ENCODE data around the gene EXD3. TPM values are rescaled to one million over a fixed set of nuclear protein-coding genes. Genes with fewer than 3 reads are reported as not detected.
"Not testable (repeated sequence)": the region's sequence is repeated elsewhere in the genome, so short reads cannot be mapped to it uniquely, and the experiment has no call there.

EXD3 gene
- total and polyA plus RNA-seq, 4 donors = 8.6 to 30.5 (median 19.5) TPM

DNA sequence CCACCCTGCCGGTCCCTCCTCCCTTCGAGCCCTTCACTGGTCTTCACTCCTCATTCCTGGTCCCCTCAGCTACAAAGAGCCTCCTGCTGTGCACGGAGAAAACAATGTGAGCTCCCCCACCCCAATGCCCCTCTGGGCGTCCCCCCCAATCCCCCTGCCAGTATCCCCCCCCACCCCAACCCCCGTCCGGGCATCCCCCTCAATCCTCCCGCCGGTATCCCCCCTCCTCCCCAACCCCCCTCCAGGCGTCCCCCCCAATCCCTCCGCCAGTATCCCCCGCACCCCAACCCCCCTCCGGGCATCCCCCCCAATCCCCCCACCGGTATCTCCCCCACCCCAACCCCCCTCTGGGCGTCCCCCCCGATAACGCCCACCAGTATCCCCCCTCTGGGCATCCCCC is 42.8 kb downstream of the EXD3 start:
- no peak overlapping the region for H3K9ac ChIP-seq (ENCODE audit: insufficient read depth in 1 of 2, low read length in 2 of 2)
- WGBS, 2 donors = 89 to 93% methylated on average over 11 to 13 of the region's 16 CpGs
- peaks cover 0 to 11% (median 0%) of the 10 kb centered on the region in 4 donors for H3K36me3 ChIP-seq (ENCODE audit: control insufficient read depth in 4 of 4, insufficient read depth in 4 of 4, low read length in 4 of 4)
- ATAC-seq (ENCODE audit: insufficient read depth, low FRiP score) (no peak), DNase-seq (no peak)
- H3K4me3 ChIP-seq = no peak overlapping the region
- no peaks in the 10 kb centered on the region for H3K27me3 ChIP-seq (ENCODE audit: control insufficient read depth in 3 of 3, insufficient read depth in 3 of 3, low read length in 2 of 3)
- peaks cover 0 to 6% (median 0%) of the 10 kb centered on the region in 5 donors for H3K4me1 ChIP-seq (ENCODE audit: control insufficient read depth in 5 of 5, insufficient read depth in 5 of 5, low read length in 5 of 5)
- no peak overlapping the region for H3K27ac ChIP-seq (ENCODE audit: low read depth in 1 of 2, low read length in 1 of 2)
- TF ChIP-seq, protein P1, sequence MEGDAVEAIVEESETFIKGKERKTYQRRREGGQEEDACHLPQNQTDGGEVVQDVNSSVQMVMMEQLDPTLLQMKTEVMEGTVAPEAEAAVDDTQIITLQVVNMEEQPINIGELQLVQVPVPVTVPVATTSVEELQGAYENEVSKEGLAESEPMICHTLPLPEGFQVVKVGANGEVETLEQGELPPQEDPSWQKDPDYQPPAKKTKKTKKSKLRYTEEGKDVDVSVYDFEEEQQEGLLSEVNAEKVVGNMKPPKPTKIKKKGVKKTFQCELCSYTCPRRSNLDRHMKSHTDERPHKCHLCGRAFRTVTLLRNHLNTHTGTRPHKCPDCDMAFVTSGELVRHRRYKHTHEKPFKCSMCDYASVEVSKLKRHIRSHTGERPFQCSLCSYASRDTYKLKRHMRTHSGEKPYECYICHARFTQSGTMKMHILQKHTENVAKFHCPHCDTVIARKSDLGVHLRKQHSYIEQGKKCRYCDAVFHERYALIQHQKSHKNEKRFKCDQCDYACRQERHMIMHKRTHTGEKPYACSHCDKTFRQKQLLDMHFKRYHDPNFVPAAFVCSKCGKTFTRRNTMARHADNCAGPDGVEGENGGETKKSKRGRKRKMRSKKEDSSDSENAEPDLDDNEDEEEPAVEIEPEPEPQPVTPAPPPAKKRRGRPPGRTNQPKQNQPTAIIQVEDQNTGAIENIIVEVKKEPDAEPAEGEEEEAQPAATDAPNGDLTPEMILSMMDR (IDR thresholded peaks at IDR 0.05; ENCODE audit: control extremely low read depth, extremely low read depth) = no peak
- H3K9me3 ChIP-seq (ENCODE audit: control insufficient read depth in 4 of 4, insufficient read depth in 3 of 4, low read length in 3 of 4) = no peaks in the 10 kb centered on the region

DNA sequence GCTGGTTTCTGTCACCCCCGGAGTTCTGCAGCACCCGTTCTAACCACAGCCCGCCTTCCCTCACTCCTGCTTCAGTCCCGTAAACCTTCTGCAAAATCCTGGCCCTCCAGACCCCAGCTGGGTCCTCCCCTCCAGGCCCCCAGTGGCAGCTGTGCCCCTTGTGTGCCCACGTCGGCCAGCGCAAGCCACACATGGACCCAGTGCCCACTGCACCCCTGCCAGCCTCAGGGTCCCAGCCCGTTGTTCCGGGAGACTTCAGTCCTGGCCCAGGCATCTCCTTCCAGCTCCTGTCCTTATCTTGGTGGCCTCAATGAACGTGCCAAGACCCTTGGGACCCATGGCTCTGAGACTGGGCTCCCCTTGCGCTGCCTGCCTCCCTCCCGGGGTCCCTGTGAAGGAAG is 43.2 kb downstream of the EXD3 start:
- no peak overlapping the region for H3K27ac ChIP-seq (ENCODE audit: low read depth in 1 of 2, low read length in 1 of 2)
- no peak overlapping the region for H3K9ac ChIP-seq (ENCODE audit: insufficient read depth in 1 of 2, low read length in 2 of 2)
- peaks cover 0 to 6% (median 0%) of the 10 kb centered on the region in 5 donors for H3K4me1 ChIP-seq (ENCODE audit: control insufficient read depth in 5 of 5, insufficient read depth in 5 of 5, low read length in 5 of 5)
- no peaks in the 10 kb centered on the region for H3K27me3 ChIP-seq (ENCODE audit: control insufficient read depth in 3 of 3, insufficient read depth in 3 of 3, low read length in 2 of 3)
- no peak for ATAC-seq (ENCODE audit: insufficient read depth, low FRiP score)
- peaks cover 0 to 9% (median 0%) of the 10 kb centered on the region in 4 donors for H3K36me3 ChIP-seq (ENCODE audit: control insufficient read depth in 4 of 4, insufficient read depth in 4 of 4, low read length in 4 of 4)
- 95 to 97% methylated on average over 12 of the region's 12 CpGs for whole genome bisulfite sequencing, 2 donors
- no peak overlapping the region for H3K4me3 ChIP-seq
- TF ChIP-seq, protein P1 (IDR thresholded peaks at IDR 0.05; ENCODE audit: control extremely low read depth, extremely low read depth) = no peak
- no peak for DNase-seq
- H3K9me3 ChIP-seq (ENCODE audit: control insufficient read depth in 4 of 4, insufficient read depth in 3 of 4, low read length in 3 of 4) = no peaks in the 10 kb centered on the region

DNA sequence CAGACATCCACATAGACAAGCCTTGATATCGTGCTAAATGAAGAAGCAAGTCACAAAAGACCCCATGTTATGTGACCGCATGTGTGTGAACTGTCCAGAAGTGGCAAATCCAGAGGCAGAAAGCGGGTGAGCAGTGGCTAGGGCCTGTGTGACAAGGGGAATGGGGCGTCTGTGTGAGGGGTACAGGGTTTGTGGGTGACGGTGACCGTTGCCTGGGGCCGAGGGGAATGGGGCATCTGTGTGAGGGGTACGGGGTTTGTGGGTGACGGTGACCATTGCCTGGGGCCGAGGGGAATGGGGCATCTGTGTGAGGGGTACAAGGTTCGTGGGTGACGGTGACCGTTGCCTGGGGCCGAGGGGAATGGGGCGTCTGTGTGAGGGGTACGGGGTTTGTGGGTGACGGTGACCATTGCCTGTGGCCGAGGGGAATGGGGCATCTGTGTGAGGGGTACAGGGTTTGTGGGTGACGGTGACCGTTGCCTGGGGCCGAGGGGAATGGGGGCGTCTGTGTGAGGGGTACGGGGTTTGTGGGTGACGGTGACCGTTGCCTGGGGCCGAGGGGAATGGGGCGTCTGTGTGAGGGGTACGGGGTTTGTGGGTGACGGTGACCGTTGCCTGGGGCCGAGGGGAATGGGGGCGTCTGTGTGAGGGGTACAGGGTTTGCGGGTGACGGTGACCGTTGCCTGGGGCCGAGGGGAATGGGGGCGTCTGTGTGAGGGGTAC is 44.1 kb downstream of the EXD3 start:
- H3K27me3 ChIP-seq (ENCODE audit: control insufficient read depth in 3 of 3, insufficient read depth in 3 of 3, low read length in 2 of 3); H3K27ac ChIP-seq (ENCODE audit: low read depth in 1 of 2, low read length in 1 of 2); H3K4me1 ChIP-seq (ENCODE audit: control insufficient read depth in 5 of 5, insufficient read depth in 5 of 5, low read length in 5 of 5); H3K9me3 ChIP-seq (ENCODE audit: control insufficient read depth in 4 of 4, insufficient read depth in 3 of 4, low read length in 3 of 4); H3K36me3 ChIP-seq (ENCODE audit: control insufficient read depth in 4 of 4, insufficient read depth in 4 of 4, low read length in 4 of 4); H3K9ac ChIP-seq (ENCODE audit: insufficient read depth in 1 of 2, low read length in 2 of 2); ATAC-seq (ENCODE audit: insufficient read depth, low FRiP score); H3K4me3 ChIP-seq; DNase-seq: not testable (repeated sequence)
- WGBS, 2 donors = 89 to 95% methylated on average over 34 to 37 of the region's 37 CpGs

DNA sequence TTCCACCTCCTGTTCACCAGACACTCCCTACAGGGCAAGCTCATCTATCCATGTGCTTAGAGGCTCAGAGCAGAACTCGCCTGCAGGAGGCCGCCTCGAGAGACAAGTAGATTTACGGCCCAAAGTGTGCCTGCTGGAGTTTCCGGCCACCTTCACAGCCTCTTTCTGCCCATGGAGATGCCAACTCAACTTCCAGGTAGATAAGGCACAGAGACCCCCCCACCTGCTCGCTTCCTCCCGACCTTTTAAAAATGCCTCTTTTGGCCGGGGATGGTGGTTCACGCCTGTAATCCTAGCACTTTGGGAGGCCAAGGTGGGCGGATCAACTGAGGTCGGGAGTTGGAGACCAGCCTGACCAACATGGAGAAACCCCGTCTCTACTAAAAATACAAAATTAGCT is 46.6 kb downstream of the EXD3 start:
- ATAC-seq (ENCODE audit: insufficient read depth, low FRiP score) (no peak), DNase-seq (no peak)
- Histone ChIP-seq H3K27me3 (ENCODE audit: control insufficient read depth in 3 of 3, insufficient read depth in 3 of 3, low read length in 2 of 3) (no peaks in the 10 kb centered on the region), H3K9me3 (ENCODE audit: control insufficient read depth in 4 of 4, insufficient read depth in 3 of 4, low read length in 3 of 4) (no peaks in the 10 kb centered on the region), H3K9ac (ENCODE audit: insufficient read depth in 1 of 2, low read length in 2 of 2) (no peak overlapping the region), H3K4me1 (ENCODE audit: control insufficient read depth in 5 of 5, insufficient read depth in 5 of 5, low read length in 5 of 5) (no peaks in the 10 kb centered on the region), H3K4me3 (no peak overlapping the region), H3K27ac (ENCODE audit: low read depth in 1 of 2, low read length in 1 of 2) (no peak overlapping the region), H3K36me3 (ENCODE audit: control insufficient read depth in 4 of 4, insufficient read depth in 4 of 4, low read length in 4 of 4) (peaks cover 0 to 14% (median 0%) of the 10 kb centered on the region in 4 donors)
- WGBS, 2 donors = 93 to 97% methylated on average over 12 of the region's 12 CpGs
- TF ChIP-seq, protein P1 (IDR thresholded peaks at IDR 0.05; ENCODE audit: control extremely low read depth, extremely low read depth) = no peak

Measured in lung (tissue), 12 donors.